Tibial artery (tissue), 4 donors: ENCODE data around the gene SLC6A13.

Experiments used
- DNase-seq, 2 donors: peaks; one replicate each; pipeline ENCODE4 v3.0.0-alpha.2; 2019
- H3K27ac ChIP-seq, 2 donors: fragments of 200-600 bp; sonication (generic) in 1 of 2; 1 replicate in 1 of 2; 2 replicates in 1 of 2; pipeline ENCODE4 v1.5.1; 2018 to 2019; ENCODE audit warnings: mild to moderate bottlenecking in 1 of 2
- H3K27me3 ChIP-seq, 2 donors: fragments of 200-600 bp; sonication (generic) in 1 of 2; one replicate each; pipeline versions ENCODE4 v1.5.1 to v1.6.0; 2016 to 2019
- H3K36me3 ChIP-seq, 3 donors: fragments of 200-600 bp; sonication (generic) in 2 of 3; one replicate each; pipeline ENCODE4 v1.5.1; 2016 to 2019; ENCODE audit warnings: mild to moderate bottlenecking in 2 of 3
- H3K4me1 ChIP-seq, 4 donors: fragments of 200-600 bp; sonication (generic) in 2 of 4; 1 replicate in 3 of 4; 2 replicates in 1 of 4; pipeline ENCODE4 v1.5.1; 2016 to 2019
- H3K4me3 ChIP-seq, 2 donors: fragments of 200-600 bp; sonication (generic) in 1 of 2; 1 replicate in 1 of 2; 2 replicates in 1 of 2; pipeline ENCODE4 v1.5.1; 2018 to 2019; ENCODE audit warnings: mild to moderate bottlenecking in 2 of 2
- H3K9me3 ChIP-seq, 3 donors: fragments of 200-600 bp; sonication (generic) in 1 of 3; one replicate each; pipeline ENCODE4 v1.5.1; 2016 to 2019
- intact Hi-C: fragments of 100-400 bp; cut with DNase I; formaldehyde crosslinking; loops from one replicate; pipeline ENCODE4 v1.15.0; 2023; ENCODE audit warnings: low total_unique reads
- TF ChIP-seq, protein P1 (sequence below), 2 experiments: fragments of 200-600 bp in 1 of 2; fragments of 450-650 bp in 1 of 2; IDR thresholded peaks; one replicate each; pipeline ENCODE4 v1.5.1; 2017 to 2019; ENCODE audit warnings: antibody characterized with exemption in 2 of 2, mild to moderate bottlenecking in 1 of 2, moderate library complexity in 1 of 2

The SLC6A13 gene

GRCh38 chr12:256225-256624, 6.4 kb downstream of the SLC6A13 start:
- Histone ChIP-seq H3K4me1 (no peaks in the 10 kb centered on the region), H3K36me3 (no peaks in the 10 kb centered on the region), H3K4me3 (no peak overlapping the region), H3K27me3 (peaks cover 0 to 33% of the 10 kb centered on the region in 2 donors), H3K27ac (no peak overlapping the region), H3K9me3 (no peaks in the 10 kb centered on the region)
- TF ChIP-seq, protein P1, sequence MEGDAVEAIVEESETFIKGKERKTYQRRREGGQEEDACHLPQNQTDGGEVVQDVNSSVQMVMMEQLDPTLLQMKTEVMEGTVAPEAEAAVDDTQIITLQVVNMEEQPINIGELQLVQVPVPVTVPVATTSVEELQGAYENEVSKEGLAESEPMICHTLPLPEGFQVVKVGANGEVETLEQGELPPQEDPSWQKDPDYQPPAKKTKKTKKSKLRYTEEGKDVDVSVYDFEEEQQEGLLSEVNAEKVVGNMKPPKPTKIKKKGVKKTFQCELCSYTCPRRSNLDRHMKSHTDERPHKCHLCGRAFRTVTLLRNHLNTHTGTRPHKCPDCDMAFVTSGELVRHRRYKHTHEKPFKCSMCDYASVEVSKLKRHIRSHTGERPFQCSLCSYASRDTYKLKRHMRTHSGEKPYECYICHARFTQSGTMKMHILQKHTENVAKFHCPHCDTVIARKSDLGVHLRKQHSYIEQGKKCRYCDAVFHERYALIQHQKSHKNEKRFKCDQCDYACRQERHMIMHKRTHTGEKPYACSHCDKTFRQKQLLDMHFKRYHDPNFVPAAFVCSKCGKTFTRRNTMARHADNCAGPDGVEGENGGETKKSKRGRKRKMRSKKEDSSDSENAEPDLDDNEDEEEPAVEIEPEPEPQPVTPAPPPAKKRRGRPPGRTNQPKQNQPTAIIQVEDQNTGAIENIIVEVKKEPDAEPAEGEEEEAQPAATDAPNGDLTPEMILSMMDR (IDR thresholded peaks at IDR 0.05): no peak
- intact Hi-C loops: no loop called here
- DNase-seq: no peak

- no peaks in the 10 kb centered on the region for H3K36me3 ChIP-seq
- H3K27me3 ChIP-seq: peaks cover 0 to 26% of the 10 kb centered on the region in 2 donors
- intact Hi-C loops: no loop called here
- DNase-seq: no peak
- H3K4me3 ChIP-seq: no peak overlapping the region
- H3K4me1 ChIP-seq: no peaks in the 10 kb centered on the region
- H3K9me3 ChIP-seq: no peaks in the 10 kb centered on the region
- TF ChIP-seq, protein P1 (IDR thresholded peaks at IDR 0.05): no peak
- no peak overlapping the region for H3K27ac ChIP-seq
Observed at GRCh38 chr12:254912-255311, 7.7 kb downstream of the SLC6A13 start.

DNA sequence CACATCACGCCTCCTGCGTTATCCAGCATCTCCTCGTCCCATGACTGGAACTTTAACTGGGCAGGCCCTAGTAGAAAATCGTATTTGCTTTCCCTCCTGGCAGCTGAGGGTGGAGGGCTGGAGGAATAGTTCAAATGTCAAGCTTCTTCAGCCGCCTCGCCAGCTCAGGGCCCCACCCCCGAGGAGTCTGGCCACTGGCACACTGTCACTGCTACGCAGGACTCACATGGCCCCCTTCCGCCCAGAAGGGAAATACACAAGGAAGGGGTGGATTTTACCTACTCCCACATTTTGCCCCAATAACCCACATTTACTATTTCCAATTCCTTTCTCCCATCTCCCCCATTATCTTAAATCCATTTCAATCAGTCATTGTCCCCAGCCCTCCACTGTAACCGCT, 8.6 kb downstream of the SLC6A13 start:
- H3K27me3 ChIP-seq: peaks cover 0 to 26% of the 10 kb centered on the region in 2 donors
- H3K27ac ChIP-seq: no peak overlapping the region
- no peak for DNase-seq
- intact Hi-C loops: no loop called here
- no peaks in the 10 kb centered on the region for H3K9me3 ChIP-seq
- TF ChIP-seq, protein P1 (IDR thresholded peaks at IDR 0.05): no peak
- H3K36me3 ChIP-seq: no peaks in the 10 kb centered on the region
- H3K4me3 ChIP-seq: no peak overlapping the region
- no peaks in the 10 kb centered on the region for H3K4me1 ChIP-seq

DNA sequence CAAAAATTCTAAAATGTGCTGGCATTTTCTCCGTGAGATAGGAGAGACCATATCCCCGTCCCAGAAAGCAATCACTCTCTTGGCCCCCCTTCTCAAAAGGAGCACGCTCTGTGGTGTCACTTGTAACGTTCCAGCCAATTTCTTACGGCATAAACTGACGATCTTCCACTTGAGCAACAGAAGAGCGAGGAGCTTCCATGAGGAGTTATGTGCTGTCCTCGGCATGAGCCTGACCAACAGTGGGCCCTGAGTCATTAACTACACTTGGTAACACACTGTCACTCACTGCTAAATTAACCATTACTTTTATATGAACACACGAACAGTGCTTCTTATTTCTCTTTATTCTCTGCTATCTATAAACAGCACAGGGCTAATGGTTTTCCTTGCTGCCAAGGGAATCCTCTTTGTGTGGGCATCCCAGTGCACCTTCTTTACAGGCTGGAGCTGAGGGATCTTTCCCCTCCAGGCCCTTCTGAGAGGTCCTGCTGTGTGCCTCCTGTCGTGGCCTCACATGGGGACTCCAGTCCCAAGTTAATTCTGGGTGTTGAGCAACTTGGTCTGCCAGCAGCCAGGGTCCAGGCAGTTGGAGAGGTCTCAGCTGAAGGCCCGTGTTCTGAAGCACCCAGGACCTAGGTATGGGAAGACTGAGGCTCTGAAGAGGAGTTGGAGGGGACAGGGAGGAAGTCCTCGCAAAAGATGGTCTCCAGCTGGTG, 9.4 kb downstream of the SLC6A13 start:
- no peaks in the 10 kb centered on the region for H3K4me1 ChIP-seq
- peaks cover 0 to 20% of the 10 kb centered on the region in 2 donors for H3K27me3 ChIP-seq
- no peak overlapping the region for H3K4me3 ChIP-seq
- intact Hi-C loops: no loop called here
- TF ChIP-seq, protein P1 (IDR thresholded peaks at IDR 0.05): no peak
- DNase-seq: no peak
- no peaks in the 10 kb centered on the region for H3K36me3 ChIP-seq
- no peaks in the 10 kb centered on the region for H3K9me3 ChIP-seq
- H3K27ac ChIP-seq: no peak overlapping the region

GRCh38 chr12:252636-253035, 10.0 kb downstream of the SLC6A13 start:
- intact Hi-C loops: no loop called here
- H3K36me3 ChIP-seq: no peaks in the 10 kb centered on the region
- TF ChIP-seq, protein P1 (IDR thresholded peaks at IDR 0.05): no peak
- DNase-seq: no peak
- H3K4me3 ChIP-seq: no peak overlapping the region
- peaks cover 0 to 14% of the 10 kb centered on the region in 2 donors for H3K27me3 ChIP-seq
- H3K27ac ChIP-seq: no peak overlapping the region
- H3K4me1 ChIP-seq: no peaks in the 10 kb centered on the region
- H3K9me3 ChIP-seq: no peaks in the 10 kb centered on the region
